ENCODE results near the gene TGM2.

DNA sequence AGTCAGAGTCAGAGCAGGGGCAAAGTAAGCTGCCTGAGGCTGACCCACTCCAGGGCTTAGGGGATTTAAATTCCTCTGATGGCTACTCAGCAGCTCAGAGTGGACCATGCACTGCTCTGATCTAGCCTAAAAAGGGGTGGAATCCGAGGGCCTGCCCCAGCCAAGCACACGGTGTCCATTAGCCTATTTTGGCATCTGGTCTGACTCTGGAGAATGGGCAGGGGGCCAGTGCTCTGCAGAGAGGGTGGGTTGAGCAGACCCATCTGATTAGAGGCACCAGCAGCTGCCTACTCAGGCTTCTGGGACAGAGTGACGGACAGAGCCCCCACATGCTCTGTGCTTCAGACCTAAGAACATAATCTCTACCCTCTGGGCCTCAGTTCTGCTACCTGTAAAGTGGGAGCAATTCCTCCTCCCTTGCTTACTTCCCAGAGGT, 25.9 kb upstream of the TGM2 start:
- TF ChIP-seq, protein P1, sequence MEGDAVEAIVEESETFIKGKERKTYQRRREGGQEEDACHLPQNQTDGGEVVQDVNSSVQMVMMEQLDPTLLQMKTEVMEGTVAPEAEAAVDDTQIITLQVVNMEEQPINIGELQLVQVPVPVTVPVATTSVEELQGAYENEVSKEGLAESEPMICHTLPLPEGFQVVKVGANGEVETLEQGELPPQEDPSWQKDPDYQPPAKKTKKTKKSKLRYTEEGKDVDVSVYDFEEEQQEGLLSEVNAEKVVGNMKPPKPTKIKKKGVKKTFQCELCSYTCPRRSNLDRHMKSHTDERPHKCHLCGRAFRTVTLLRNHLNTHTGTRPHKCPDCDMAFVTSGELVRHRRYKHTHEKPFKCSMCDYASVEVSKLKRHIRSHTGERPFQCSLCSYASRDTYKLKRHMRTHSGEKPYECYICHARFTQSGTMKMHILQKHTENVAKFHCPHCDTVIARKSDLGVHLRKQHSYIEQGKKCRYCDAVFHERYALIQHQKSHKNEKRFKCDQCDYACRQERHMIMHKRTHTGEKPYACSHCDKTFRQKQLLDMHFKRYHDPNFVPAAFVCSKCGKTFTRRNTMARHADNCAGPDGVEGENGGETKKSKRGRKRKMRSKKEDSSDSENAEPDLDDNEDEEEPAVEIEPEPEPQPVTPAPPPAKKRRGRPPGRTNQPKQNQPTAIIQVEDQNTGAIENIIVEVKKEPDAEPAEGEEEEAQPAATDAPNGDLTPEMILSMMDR (IDR thresholded peaks at IDR 0.05; ENCODE audit: low read depth, low read length) = no peak
- no peak for TF ChIP-seq EZH2phosphoT487 (IDR thresholded peaks at IDR 0.05; ENCODE audit: low read depth)
